OCI-LY3 (cell line): ENCODE measurements around the gene IPO5.

Source experiments
- CTCF ChIP-seq: fragments of 200-600, 300-600 bp; sonication (generic); IDR thresholded peaks from 2 replicates; pipeline ENCODE4 v1.5.1; 2014; ENCODE audit warnings: antibody characterized with exemption, low read length, low read depth
- EZH2phosphoT487 ChIP-seq: fragments of 200-600 bp; shearing (Covaris generic); IDR thresholded peaks from 2 replicates; pipeline ENCODE4 v1.6.1; 2018; ENCODE audit warnings: antibody characterized with exemption, mixed run types, low read depth

DNA sequence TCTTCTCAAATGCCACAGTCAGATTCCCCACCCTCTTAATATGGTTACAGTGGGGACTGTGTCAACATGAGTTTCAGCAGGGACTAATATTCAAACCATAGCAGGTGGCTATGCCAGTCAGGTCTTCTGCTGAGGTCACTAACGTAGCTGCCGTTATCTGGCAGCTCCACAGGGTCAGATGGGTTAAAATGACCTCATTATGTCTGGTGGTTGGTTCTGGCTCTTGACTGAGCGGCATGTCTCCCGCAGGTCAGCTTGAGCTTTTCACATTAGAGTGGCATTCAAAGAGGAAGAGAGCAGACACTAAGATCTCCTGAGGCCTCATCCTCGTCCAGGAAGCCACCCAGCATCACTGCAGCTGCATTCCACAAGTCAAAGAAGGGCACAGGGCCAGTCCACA, 21.4 kb upstream of the IPO5 start:
- TF ChIP-seq EZH2phosphoT487: no peak
- no peak for TF ChIP-seq CTCF
